ENCODE measurements around the gene STARD9.
"Not testable (repeated sequence)": the region's sequence is repeated elsewhere in the genome, so short reads cannot be mapped to it uniquely, and the experiment has no call there.

Gene STARD9

DNA sequence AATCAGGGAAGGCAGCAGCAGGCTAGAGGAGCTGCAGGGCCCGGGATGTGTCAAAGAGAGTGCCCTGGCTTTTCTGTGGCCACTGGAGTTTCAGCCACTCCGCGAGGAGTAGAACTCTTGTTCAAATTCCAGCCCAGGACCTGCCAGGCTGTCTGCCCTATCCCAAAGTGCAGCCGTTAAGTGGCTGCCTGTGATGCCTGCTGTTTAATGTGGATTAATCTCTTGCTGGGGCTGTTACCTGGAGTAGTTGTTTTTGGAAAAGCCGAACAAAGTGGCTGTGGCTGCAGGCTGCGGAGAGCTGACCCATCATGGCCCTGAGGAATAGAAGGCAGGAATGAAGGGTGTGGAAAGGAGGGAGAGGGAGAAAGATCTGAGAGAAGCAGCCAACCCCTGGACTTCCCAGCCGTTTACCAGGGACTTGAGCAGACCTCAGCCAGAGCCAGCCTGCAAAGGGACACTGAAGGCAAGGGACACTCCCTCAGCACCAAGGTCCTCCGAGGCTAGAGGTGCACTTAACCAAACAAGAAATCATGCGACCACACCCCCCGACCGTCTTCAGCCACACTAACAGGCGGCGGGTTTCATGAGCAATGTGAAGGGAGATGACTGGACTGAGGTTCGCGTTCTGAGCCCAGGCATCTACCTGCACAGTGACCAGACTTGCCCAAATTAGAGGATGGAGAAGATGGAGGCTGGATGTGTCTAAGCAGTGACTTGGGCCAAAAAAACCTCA is 156.9 kb downstream of the STARD9 start:
- DNase-seq = no peak

DNA sequence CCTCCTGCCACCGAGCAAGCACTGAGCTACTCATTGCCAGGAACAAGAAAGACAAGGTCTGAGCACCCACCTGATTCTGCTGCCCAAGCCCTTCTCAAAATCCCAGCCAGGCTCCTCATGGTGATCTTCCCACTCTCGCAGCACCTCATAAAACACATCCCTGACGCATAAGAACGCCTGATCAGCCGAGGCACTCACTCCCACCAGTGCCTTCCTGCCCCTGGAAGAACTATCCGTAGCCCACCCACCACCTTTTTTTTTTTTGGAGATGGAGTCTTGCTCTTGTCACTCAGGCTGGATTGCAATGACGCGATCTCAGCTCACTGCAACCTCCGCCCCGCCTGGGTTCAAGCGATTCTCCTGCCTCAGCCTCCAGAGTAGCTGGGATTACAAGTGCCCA is 157.6 kb downstream of the STARD9 start:
- no peak for DNase-seq

DNA sequence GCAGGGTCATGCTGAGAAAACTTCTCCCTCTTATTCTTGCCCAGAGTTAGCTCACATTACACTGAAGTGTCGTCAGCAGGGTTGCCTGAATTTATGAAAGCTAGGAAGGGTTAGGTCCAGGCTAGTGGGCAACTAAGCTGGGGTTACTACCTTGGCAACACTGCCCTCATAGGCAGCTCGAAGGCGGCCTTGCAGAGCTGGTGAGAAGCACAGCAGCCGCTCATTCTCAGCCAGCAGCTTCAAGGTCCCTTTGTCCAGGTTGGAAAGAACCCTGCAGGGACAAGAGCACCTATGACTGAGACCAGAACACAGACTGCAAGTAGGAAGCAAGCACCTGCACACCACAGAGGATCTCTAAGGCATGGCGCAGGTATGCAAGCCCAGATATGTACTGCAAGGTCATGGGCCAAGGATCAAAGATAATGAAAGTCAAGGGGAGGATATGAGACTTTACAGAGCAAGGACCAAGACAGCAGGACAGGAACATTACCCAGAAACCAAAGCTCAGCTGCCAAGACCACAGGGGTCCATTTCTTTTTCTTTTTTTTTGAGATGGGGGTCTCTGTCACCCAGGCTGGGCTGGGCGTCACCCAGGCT is 158.8 kb downstream of the STARD9 start:
- no peak for DNase-seq

DNA sequence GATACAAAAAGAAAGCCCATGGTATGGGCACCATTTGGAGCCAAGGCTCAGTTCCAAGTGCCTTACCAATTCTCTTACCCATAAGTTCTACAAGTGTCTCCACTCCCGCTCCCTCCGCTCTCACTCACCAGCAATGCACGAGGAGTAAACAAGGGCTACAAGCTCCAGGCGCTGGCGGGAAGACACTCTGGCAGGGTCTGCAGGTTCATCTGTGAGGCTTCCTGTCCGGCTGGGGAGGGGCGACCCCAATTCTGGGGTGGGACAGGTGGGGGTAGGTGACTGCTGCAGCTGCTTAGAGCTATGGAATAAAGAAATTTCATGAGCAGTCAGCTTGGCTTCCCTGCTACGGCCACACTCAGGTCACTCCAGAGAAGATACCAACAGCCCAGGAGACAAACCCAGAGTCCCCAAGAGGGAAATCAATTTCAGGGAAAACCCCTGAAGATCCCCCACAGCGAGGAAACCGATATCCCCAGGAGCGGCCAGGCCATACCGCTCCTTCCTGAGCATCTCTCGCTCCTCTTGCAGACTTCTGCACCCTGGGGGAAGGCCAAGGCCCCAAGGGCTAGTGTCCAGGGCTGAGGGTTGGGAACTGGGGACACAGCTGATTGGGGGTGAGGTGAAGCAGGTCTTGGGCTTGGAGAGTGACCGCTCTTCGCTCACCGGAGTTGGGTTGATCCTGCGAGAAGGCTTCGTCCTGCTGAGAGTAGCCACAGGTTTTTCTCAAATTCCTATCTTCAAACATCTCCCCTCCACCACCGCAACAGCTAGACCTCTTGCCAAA is 160.2 kb downstream of the STARD9 start:
- DNase-seq = no peak

DNA sequence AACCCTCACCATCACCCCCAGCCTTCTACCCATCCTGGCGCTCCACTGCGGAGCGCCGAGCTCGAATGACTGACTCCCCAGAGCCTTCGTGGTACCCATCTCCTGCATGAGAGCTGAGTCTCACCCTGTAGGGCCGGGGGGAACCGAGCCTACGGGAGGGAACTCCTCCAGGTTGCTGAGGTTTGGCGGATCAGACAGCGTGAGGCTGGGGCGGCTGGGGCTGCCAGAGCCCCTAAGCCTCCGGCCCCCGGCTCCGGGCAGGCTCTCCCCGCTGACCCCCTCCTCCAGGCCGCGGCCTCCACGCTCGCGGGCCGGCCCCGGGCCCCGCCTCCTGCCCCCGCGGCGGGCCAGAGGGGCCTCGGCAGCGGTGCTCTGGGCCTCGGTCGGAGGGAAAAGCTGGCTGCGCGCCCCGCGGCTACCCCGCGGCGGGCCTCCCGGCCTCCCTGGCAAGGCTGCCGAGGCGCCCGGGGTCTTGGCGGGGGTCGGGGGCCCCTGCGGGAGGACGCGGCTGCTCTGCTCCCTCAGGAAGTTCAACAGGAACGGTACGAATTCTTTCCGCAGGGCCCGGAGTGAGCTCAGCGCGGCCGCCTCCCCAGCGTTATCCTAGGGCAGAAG is 160.9 kb downstream of the STARD9 start:
- peak; percentile 18 for DNase-seq

DNA sequence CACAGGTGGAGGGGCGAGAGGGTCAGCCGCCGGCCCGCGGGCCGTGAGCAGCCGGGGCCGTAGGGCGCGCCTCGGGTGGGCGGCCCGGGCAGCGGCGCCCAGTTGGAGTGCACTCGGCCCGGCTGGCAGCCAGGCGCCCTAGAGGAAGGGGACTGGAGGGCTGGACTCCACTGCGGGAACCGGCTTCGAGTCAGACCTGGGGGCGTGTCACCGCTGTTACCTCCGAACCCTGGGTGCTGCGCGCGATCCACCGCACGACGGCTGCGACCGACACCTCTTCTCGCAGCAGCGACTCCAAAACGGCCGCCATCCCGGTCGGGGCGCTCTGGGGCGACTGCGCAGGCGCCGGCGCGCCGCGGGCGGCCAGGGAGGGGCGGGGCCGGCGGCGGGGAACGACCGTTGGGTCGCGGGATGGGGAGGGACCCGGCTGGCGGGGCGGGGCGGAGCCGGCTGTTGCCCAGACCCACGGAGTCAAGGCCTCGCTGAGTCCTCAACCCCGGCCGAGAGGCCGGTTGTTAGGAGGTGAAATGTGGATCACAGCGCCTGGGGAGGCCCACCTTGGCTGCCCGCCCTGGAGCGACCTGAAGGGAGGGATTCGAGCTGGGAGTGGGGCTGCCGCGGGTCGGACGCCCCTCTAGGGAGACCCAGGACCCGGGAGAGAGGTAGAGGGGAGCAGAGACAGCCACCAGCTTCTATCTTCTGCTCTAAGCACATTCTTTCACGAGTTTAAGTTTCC is 161.6 kb downstream of the STARD9 start, which contains the start of gene CDAN1:
CDAN1 (minus strand) TSS at position 336 of the 736 bp plus-strand sequence; CDS start at position 310, 26 bp downstream.
- DNase-seq = peak; percentile 94

DNA sequence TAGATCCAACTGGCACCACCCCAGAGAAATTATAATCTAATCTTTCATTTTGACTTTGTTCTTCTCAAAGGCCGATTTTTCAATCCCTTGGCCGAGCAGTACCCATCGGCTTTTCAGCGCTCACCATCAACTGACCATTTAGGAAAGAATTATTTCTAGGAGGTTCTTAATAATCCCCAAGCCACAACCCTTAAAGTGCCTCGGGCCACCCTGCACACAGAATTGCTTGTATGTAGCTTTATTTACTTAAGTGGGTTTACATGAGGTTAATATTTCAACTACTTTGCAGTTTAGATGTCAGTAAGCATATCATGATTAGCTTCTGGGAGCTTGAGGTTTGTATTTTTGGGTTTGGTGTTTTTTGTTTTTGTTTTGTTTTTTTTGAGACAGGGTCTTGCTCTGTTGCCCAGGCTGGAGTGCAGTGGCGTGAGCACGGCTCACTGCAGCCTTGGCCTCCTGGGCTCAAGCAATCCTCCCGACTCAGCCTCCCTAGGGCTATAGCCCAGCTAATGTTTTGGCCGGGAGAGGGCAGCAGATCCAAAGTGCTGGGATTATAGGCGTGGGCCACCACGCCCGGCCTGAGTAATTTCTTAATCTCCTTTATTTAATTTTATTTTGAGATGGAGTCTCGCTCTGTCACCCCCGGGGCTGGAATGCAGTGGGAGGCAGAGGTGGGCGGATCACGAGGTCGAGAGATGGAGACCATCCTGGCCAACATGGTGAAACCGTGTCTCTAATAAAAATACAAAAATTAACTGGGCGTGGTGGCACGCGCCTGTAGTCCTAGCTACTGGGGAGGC is 162.3 kb downstream of the STARD9 start:
- no peak for DNase-seq

DNA sequence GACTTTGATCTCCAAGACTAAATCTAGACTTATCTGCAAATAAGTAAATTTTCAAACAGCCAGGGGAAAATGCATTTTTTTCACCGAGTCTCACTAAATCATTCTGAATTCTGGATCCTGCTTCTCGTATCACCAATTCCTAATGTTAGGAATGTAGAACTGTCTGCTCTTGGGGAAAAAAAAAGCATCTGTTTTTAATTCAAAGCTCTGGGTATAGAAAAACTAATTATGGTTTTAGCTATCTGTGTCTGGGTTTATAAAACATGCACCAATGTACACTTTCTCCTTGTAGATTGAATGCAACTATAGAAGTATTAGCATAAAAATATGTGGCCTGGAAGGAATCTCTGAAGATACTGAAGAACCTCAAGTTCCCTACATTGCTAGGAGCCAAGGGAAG is 166.3 kb downstream of the STARD9 start:
- DNase-seq = no peak

DNA sequence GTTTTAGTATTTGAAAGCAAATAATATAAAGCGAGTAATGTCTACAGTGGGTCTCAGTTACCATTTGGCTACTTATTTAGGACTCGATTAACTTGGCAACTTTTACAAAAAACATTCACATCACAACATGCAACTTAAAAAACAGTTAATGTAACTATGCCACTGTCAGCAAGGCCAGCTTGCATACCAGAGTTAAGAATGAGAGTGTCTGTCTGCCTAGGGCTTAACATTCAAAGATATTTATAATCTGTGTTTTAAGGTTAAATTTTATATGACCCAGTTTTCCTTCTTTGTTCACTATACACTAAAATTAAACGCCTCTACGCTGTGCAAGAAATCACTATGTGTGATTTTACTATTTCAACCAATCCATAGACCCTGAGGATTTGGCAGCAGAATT is 166.7 kb downstream of the STARD9 start:
- DNase-seq = no peak

DNA sequence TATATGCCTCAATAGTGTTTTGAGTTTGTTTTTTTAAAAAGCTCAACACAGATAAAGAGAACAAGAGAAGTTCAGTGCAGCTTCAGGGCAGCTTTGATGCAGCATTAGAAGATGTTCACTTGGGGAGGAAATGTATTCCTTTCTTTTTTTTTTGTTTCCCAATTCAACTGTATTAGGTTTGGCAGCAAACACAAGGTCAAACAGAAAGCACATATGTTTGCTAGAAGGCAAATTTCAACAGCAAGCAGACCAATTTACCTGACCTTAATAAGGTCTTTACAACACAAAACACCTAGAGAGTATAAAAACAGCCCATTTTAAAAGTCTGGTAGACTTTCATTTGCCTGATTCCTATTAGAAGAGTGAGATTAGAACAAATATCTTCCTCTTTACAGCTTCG is 168.8 kb downstream of the STARD9 start:
- DNase-seq = no peak

DNA sequence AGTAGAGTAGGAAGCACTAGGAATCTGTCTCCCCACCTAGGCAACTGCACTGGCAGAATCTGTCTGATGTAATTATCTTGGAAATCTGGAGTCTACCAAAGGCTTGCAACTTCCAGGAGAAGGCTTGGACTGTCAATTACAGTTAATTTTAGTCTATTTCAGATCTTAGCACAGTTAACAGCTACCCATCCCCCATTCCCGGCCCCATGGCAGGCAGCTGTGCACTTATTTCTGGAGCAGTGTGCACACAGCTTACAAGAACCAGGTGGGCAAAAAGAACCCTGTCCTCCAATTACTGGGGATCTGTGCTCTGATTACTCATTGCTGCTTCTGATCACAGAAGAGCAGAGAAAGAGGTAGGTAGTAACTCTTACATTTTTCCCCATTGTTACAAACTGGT is 173.9 kb downstream of the STARD9 start:
- DNase-seq = no peak

DNA sequence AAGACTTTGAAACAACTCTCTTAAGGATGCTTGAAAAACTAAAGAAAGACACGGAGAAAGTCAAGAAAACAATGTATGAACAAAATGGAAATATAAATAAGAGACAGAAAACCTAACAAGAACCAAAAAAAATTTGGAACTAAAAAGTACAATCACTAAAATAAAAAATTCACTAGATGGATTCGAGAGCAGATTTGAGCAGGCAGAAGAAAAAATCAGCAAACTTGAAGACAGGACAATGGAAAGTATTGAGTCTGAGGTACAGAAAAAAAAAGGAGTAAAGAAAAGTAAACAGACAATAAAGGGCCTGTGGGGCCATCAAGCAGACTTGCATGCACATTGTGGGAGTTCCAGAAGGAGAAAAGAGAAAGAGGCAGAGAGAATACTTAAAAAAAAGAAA is 174.9 kb downstream of the STARD9 start:
- no peak for DNase-seq

DNA sequence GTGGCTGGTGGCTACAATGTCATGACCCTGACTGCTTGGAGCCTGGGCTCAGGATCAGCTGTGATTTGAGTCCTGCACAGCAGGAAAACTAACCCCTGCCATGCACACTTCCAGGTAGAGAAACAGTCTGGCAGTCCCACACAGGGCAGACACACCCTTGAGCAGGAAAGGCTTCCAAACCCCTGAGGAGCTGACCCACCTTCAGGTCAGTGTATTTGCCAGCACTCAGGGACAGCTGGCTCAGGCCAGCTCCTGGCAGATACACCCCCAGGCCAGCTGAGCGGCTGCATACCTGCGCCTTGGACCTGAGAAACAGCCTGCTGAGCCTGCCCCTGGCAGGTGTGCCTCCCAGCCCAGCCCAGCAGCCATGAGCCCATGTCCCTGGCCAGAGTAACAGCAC is 183.7 kb downstream of the STARD9 start:
- DNase-seq = no peak

DNA sequence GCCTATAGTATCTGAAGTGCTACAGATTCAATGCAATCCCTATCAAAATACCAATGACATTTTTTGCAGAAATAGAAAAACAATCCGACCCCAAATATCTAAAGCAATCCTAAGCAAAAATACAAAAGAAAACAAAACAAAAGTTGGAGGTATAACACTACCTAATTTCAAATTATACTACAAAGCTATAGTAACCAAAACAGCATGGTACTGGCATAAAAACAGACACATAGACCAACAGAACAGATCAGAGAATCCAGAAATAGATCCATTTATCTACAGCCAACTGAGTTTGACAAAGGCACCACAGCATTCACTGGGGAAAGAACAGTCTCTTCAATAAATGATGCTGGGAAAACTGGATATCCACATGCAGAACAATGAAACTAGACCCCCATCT is 185.4 kb downstream of the STARD9 start:
- DNase-seq = no peak

DNA sequence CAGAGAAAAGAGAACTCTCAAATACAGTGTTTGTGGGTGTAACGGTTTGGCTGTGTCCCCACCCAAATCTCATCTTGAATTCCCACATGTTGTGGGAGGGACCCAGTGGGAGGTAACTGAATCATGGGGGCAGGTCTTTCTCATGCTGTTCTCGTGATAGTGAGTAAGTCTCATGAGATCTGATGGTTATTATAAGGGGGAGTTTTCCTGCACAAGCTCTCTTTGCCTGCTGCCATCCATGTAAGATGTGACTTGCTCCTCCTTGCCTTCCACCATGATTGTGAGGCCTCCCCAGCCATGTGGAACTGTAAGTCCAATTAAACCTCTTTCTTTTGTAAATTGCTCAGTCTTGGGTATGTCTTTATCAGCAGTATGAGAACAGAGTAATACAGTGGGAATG is 186.4 kb downstream of the STARD9 start:
- not testable (repeated sequence) for DNase-seq

DNA sequence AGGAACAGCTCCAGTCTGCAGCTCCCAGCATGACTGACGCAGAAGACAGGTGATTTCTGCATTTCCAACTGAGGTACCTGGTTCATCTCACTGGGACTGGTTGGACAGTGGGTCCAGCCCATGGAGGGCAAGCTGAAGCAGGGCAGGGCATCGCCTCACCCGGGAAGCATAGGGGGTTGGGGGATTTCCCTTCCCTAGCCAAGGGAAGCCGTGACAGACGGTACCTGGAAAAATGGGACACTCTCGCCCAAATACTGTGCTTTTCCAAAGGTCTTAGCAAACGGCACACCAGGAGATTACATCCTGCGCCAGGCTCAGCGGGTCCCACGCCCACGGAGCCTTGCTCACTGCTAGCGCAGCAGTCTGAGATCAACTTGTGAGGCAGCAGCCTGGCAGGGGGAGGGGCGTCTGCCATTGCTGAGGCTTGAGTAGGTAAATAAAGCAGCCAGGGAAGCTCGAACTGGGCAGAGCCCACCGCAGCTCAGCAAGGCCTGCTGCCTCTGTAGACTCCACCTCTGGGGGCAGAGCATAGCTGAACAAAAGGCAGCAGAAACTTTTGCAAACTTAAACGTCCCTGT is 188.8 kb downstream of the STARD9 start:
- DNase-seq = not testable (repeated sequence)

DNA sequence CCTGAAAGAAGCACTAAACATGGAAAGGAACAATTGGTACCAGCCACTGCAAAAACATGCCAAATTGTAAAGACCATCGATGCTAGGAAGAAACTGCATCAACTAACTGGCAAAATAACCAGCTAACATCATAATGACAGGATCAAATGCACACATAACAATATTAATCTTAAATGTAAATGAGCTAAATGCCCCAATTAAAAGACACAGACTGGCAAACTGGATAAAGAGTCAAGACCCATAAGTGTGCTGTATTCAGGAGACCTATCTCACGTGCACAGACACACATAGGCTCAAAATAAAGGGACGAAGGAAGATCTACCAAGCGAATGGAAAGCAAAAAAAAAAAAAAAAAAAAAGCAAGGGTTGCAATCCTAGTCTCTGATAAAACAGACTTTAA is 190.7 kb downstream of the STARD9 start:
- DNase-seq = not testable (repeated sequence)
